ENCODE data around the gene AKAP8.
"Not testable (repeated sequence)": the region's sequence is repeated elsewhere in the genome, so short reads cannot be mapped to it uniquely, and the experiment has no call there.

Gene AKAP8

GRCh38 chr19:15398501-15399233, 19.1 kb upstream of the AKAP8 start:
- Mint-ChIP-seq H3K27me3 (ENCODE audit: low read depth) (no peaks in the 10 kb centered on the region), H3K9me3 (no peaks in the 10 kb centered on the region), H3K4me3 (no peak overlapping the region), H3K4me1 (ENCODE audit: low read depth) (no peaks in the 10 kb centered on the region), H3K27ac (no peak overlapping the region), H3K36me3 (ENCODE audit: low read depth) (peaks cover 43% of the 10 kb centered on the region)
- DNase-seq (ENCODE audit: low spot score) = no peak

- no peak overlapping the region for H3K4me3 Mint-ChIP-seq
- no peaks in the 10 kb centered on the region for H3K9me3 Mint-ChIP-seq
- peaks cover 47% of the 10 kb centered on the region for H3K36me3 Mint-ChIP-seq (ENCODE audit: low read depth)
- no peak overlapping the region for H3K27ac Mint-ChIP-seq
- H3K4me1 Mint-ChIP-seq (ENCODE audit: low read depth) = no peaks in the 10 kb centered on the region
- no peak for DNase-seq (ENCODE audit: low spot score)
- no peaks in the 10 kb centered on the region for H3K27me3 Mint-ChIP-seq (ENCODE audit: low read depth)
Observed at GRCh38 chr19:15397782-15398181, 18.2 kb upstream of the AKAP8 start.

- DNase-seq (ENCODE audit: low spot score) = no peak
- H3K4me3 Mint-ChIP-seq = no peak overlapping the region
- no peaks in the 10 kb centered on the region for H3K27me3 Mint-ChIP-seq (ENCODE audit: low read depth)
- H3K4me1 Mint-ChIP-seq (ENCODE audit: low read depth) = no peaks in the 10 kb centered on the region
- H3K9me3 Mint-ChIP-seq = no peaks in the 10 kb centered on the region
- peaks cover 44% of the 10 kb centered on the region for H3K36me3 Mint-ChIP-seq (ENCODE audit: low read depth)
- no peak overlapping the region for H3K27ac Mint-ChIP-seq
Observed at GRCh38 chr19:15397236-15397635, 17.6 kb upstream of the AKAP8 start.

- Mint-ChIP-seq H3K4me3 (no peak overlapping the region), H3K4me1 (ENCODE audit: low read depth) (no peaks in the 10 kb centered on the region), H3K27ac (no peak overlapping the region), H3K9me3 (no peaks in the 10 kb centered on the region), H3K27me3 (ENCODE audit: low read depth) (no peaks in the 10 kb centered on the region), H3K36me3 (ENCODE audit: low read depth) (peaks cover 47% of the 10 kb centered on the region)
- DNase-seq (ENCODE audit: low spot score) = no peak
Observed at GRCh38 chr19:15396436-15396835, 16.8 kb upstream of the AKAP8 start.

GRCh38 chr19:15395251-15395650, 15.7 kb upstream of the AKAP8 start:
- peaks cover 45% of the 10 kb centered on the region for H3K36me3 Mint-ChIP-seq (ENCODE audit: low read depth)
- H3K9me3 Mint-ChIP-seq; H3K4me3 Mint-ChIP-seq; DNase-seq (ENCODE audit: low spot score); H3K27me3 Mint-ChIP-seq (ENCODE audit: low read depth); H3K4me1 Mint-ChIP-seq (ENCODE audit: low read depth); H3K27ac Mint-ChIP-seq: not testable (repeated sequence)

GRCh38 chr19:15394426-15394825, 14.8 kb upstream of the AKAP8 start:
- Mint-ChIP-seq H3K27ac (no peak overlapping the region), H3K36me3 (ENCODE audit: low read depth) (peaks cover 47% of the 10 kb centered on the region), H3K9me3 (no peaks in the 10 kb centered on the region), H3K4me1 (ENCODE audit: low read depth) (no peaks in the 10 kb centered on the region), H3K27me3 (ENCODE audit: low read depth) (no peaks in the 10 kb centered on the region), H3K4me3 (no peak overlapping the region)
- no peak for DNase-seq (ENCODE audit: low spot score)

- H3K9me3 Mint-ChIP-seq = no peaks in the 10 kb centered on the region
- no peak for DNase-seq (ENCODE audit: low spot score)
- peaks cover 3% of the 10 kb centered on the region for H3K4me1 Mint-ChIP-seq (ENCODE audit: low read depth)
- H3K27me3 Mint-ChIP-seq (ENCODE audit: low read depth) = no peaks in the 10 kb centered on the region
- H3K4me3 Mint-ChIP-seq = no peak overlapping the region
- no peak overlapping the region for H3K27ac Mint-ChIP-seq
- peaks cover 51% of the 10 kb centered on the region for H3K36me3 Mint-ChIP-seq (ENCODE audit: low read depth)
Observed at GRCh38 chr19:15393963-15394362, 14.4 kb upstream of the AKAP8 start.

- Mint-ChIP-seq H3K4me1 (ENCODE audit: low read depth) (peaks cover 3% of the 10 kb centered on the region), H3K36me3 (ENCODE audit: low read depth) (peaks cover 40% of the 10 kb centered on the region)
Observed at GRCh38 chr19:15390814-15391213, 11.2 kb upstream of the AKAP8 start.

GRCh38 chr19:15381864-15382263, 2.3 kb upstream of the AKAP8 start:
- H3K4me1 Mint-ChIP-seq (ENCODE audit: low read depth) = peaks cover 23% of the 10 kb centered on the region
- peaks cover 11% of the 10 kb centered on the region for H3K36me3 Mint-ChIP-seq (ENCODE audit: low read depth)
- H3K27me3 Mint-ChIP-seq (ENCODE audit: low read depth) = no peaks in the 10 kb centered on the region
- H3K9me3 Mint-ChIP-seq = no peaks in the 10 kb centered on the region
- DNase-seq (ENCODE audit: low spot score) = no peak
- H3K27ac Mint-ChIP-seq = no peak overlapping the region
- no peak overlapping the region for H3K4me3 Mint-ChIP-seq

More at GRCh38 chr19:15390814-15391213, 11.2 kb upstream of the AKAP8 start:
- H3K4me3 Mint-ChIP-seq = no peak overlapping the region
- no peak for DNase-seq (ENCODE audit: low spot score)
- no peak overlapping the region for H3K27ac Mint-ChIP-seq
- H3K9me3 Mint-ChIP-seq = no peaks in the 10 kb centered on the region
- H3K27me3 Mint-ChIP-seq (ENCODE audit: low read depth) = no peaks in the 10 kb centered on the region

- Mint-ChIP-seq H3K9me3 (no peaks in the 10 kb centered on the region), H3K4me1 (ENCODE audit: low read depth) (peaks cover 26% of the 10 kb centered on the region), H3K36me3 (ENCODE audit: low read depth) (peaks cover 13% of the 10 kb centered on the region), H3K27ac (no peak overlapping the region), H3K4me3 (peak overlapping the region; percentile 13), H3K27me3 (ENCODE audit: low read depth) (no peaks in the 10 kb centered on the region)
- DNase-seq (ENCODE audit: low spot score) = no peak
Observed at GRCh38 chr19:15381429-15381828, 1.8 kb upstream of the AKAP8 start.

GRCh38 chr19:15379999-15380647, 536 bp upstream of the AKAP8 start:
- H3K27me3 Mint-ChIP-seq (ENCODE audit: low read depth) = no peaks in the 10 kb centered on the region
- H3K9me3 Mint-ChIP-seq = no peaks in the 10 kb centered on the region
- H3K4me3 Mint-ChIP-seq = peak overlapping the region; percentile 97
- H3K36me3 Mint-ChIP-seq (ENCODE audit: low read depth) = peaks cover 12% of the 10 kb centered on the region
- no peak for DNase-seq (ENCODE audit: low spot score)
- peak overlapping the region; percentile 99 for H3K27ac Mint-ChIP-seq
- peaks cover 26% of the 10 kb centered on the region for H3K4me1 Mint-ChIP-seq (ENCODE audit: low read depth)

- H3K9me3 Mint-ChIP-seq = no peaks in the 10 kb centered on the region
- peak overlapping the region; percentile 95 for H3K27ac Mint-ChIP-seq
- peaks cover 26% of the 10 kb centered on the region for H3K4me1 Mint-ChIP-seq (ENCODE audit: low read depth)
- H3K36me3 Mint-ChIP-seq (ENCODE audit: low read depth) = peaks cover 14% of the 10 kb centered on the region
- peak; percentile 41 for DNase-seq (ENCODE audit: low spot score)
- peak overlapping the region; percentile 92 for H3K4me3 Mint-ChIP-seq
- no peaks in the 10 kb centered on the region for H3K27me3 Mint-ChIP-seq (ENCODE audit: low read depth)
Observed at GRCh38 chr19:15378534-15379082, 979 bp downstream of the AKAP8 start.

- Mint-ChIP-seq H3K9me3 (no peaks in the 10 kb centered on the region), H3K4me3 (no peak overlapping the region), H3K27me3 (ENCODE audit: low read depth) (no peaks in the 10 kb centered on the region), H3K27ac (no peak overlapping the region), H3K36me3 (ENCODE audit: low read depth) (peaks cover 33% of the 10 kb centered on the region), H3K4me1 (ENCODE audit: low read depth) (peaks cover 15% of the 10 kb centered on the region)
- DNase-seq (ENCODE audit: low spot score) = no peak
Observed at GRCh38 chr19:15374796-15375440, 4.7 kb downstream of the AKAP8 start.

- Mint-ChIP-seq H3K4me1 (ENCODE audit: low read depth) (peaks cover 15% of the 10 kb centered on the region), H3K27ac (no peak overlapping the region), H3K36me3 (ENCODE audit: low read depth) (peaks cover 33% of the 10 kb centered on the region), H3K9me3 (no peaks in the 10 kb centered on the region), H3K27me3 (ENCODE audit: low read depth) (no peaks in the 10 kb centered on the region), H3K4me3 (no peak overlapping the region)
- no peak for DNase-seq (ENCODE audit: low spot score)
Observed at GRCh38 chr19:15374105-15374651, 5.4 kb downstream of the AKAP8 start.
